Right ventricle myocardium inferior (tissue), 1 donor: ENCODE measurements around the gene TMOD2. TPM values are rescaled to one million over a fixed set of nuclear protein-coding genes. Genes with fewer than 3 reads are reported as not detected.
A peak's percentile ranks its signal among the peaks of the same experiment; 100 is the strongest.
"Not testable (repeated sequence)": the region's sequence is repeated elsewhere in the genome, so short reads cannot be mapped to it uniquely, and the experiment has no call there.

ENCODE experiments used
- ATAC-seq: fragments of 200-7000 bp; cut with Tn5 transposase; one replicate; pipeline ENCODE4 v1.9.1; 2020; ENCODE audit warnings: mild to moderate bottlenecking, moderate library complexity
- DNase-seq: peaks from one replicate; pipeline ENCODE4 v3.0.0; 2021; ENCODE audit errors: missing footprints
- intact Hi-C: fragments of 100-400 bp; cut with DNase I; formaldehyde crosslinking; loops from one replicate; pipeline ENCODE4 v1.11.0; 2022
- total RNA-seq: library from RNA; stranded (reverse); fragmentation: NEBNext Ultra II Directional; extraction: Animal tissue kit (Norgen Biotek cat#: 25700); gene quantifications from one replicate; pipeline ENCODE4 v1.2.1, GENCODE V29; 2021
- donor health status: DM: no; HTN: yes; CAD: no; lungs with severe emphysema.

Gene TMOD2
- total RNA-seq, 1 donor from 2014 or later, result 9.5 TPM

- peak; percentile 91 for ATAC-seq
- intact Hi-C loops, result loop anchor here (5.0 to 10.0 kb wide), 2 partner anchors 55 to 107 kb away; no protein-coding TSS in a partner anchor
- DNase-seq, result no peak
Observed at GRCh38 chr15:51759557-51760070, 8.2 kb downstream of the TMOD2 start.

- intact Hi-C loops, result no loop called here
- DNase-seq (no peak), ATAC-seq (no peak)
Observed at GRCh38 chr15:51760805-51761204, 9.4 kb downstream of the TMOD2 start.

- ATAC-seq, result no peak
- intact Hi-C loops, result no loop called here
- no peak for DNase-seq
Observed at GRCh38 chr15:51765751-51766150, 14.4 kb downstream of the TMOD2 start.

GRCh38 chr15:51766341-51766740 lies 14.9 kb downstream of the TMOD2 start:
- ATAC-seq (no peak), DNase-seq (no peak)
- intact Hi-C loops, result no loop called here

- intact Hi-C loops, result no loop called here
- ATAC-seq (no peak), DNase-seq (peak; percentile 71)
Observed at GRCh38 chr15:51768018-51768417, 16.6 kb downstream of the TMOD2 start.

GRCh38 chr15:51770902-51771301 lies 19.5 kb downstream of the TMOD2 start:
- DNase-seq (no peak), ATAC-seq (no peak)
- intact Hi-C loops, result no loop called here

GRCh38 chr15:51771773-51772172 lies 20.4 kb downstream of the TMOD2 start:
- DNase-seq (no peak), ATAC-seq (no peak)
- intact Hi-C loops, result no loop called here

GRCh38 chr15:51774916-51775315 lies 23.5 kb downstream of the TMOD2 start:
- no peak for ATAC-seq
- intact Hi-C loops, result no loop called here
- DNase-seq, result no peak

- ATAC-seq (peak; percentile 82), DNase-seq (no peak)
- intact Hi-C loops, result loop anchor here (1.0 kb wide), 1 partner anchor 126 kb away; no protein-coding TSS in a partner anchor
Observed at GRCh38 chr15:51775967-51776816, 24.8 kb downstream of the TMOD2 start.

GRCh38 chr15:51776952-51777569 lies 25.7 kb downstream of the TMOD2 start:
- intact Hi-C loops, result loop anchor here (1.0 kb wide), 1 partner anchor 127 kb away; no protein-coding TSS in a partner anchor
- DNase-seq (no peak), ATAC-seq (peak; percentile 89)

- DNase-seq (no peak), ATAC-seq (no peak)
- intact Hi-C loops, result no loop called here
Observed at GRCh38 chr15:51780636-51781035, 29.2 kb downstream of the TMOD2 start.

GRCh38 chr15:51781506-51781905 lies 30.1 kb downstream of the TMOD2 start:
- no peak for ATAC-seq
- intact Hi-C loops, result no loop called here
- DNase-seq, result no peak

- ATAC-seq (no peak), DNase-seq (no peak)
- intact Hi-C loops, result no loop called here
Observed at GRCh38 chr15:51782357-51782896, 31.0 kb downstream of the TMOD2 start.

- intact Hi-C loops, result no loop called here
- no peak for ATAC-seq
- no peak for DNase-seq
Observed at GRCh38 chr15:51783967-51784366, 32.6 kb downstream of the TMOD2 start.

GRCh38 chr15:51787130-51787529 lies 35.7 kb downstream of the TMOD2 start:
- ATAC-seq, DNase-seq, intact Hi-C loops: not testable (repeated sequence)

- intact Hi-C loops, result loop anchor here (10.0 kb wide), 1 partner anchor 102 kb away; no protein-coding TSS in a partner anchor
- not testable (repeated sequence) for ATAC-seq, DNase-seq
Observed at GRCh38 chr15:51792474-51792873, 41.1 kb downstream of the TMOD2 start.

- intact Hi-C loops, result loop anchor here (10.0 kb wide), 1 partner anchor 101 kb away; no protein-coding TSS in a partner anchor
- ATAC-seq (no peak), DNase-seq (no peak)
Observed at GRCh38 chr15:51793521-51794305, 42.3 kb downstream of the TMOD2 start.

GRCh38 chr15:51796847-51797401 lies 45.5 kb downstream of the TMOD2 start:
- ATAC-seq (no peak), DNase-seq (no peak)
- intact Hi-C loops, result loop anchor here (10.0 kb wide), 1 partner anchor 98 kb away; no protein-coding TSS in a partner anchor
